Tibial artery (tissue), 4 donors: ENCODE data around the gene TBX4.

Experiments
- DNase-seq, 2 donors: peaks; one replicate each; pipeline ENCODE4 v3.0.0-alpha.2; 2019
- H3K27ac ChIP-seq, 2 donors: fragments of 200-600 bp; sonication (generic) in 1 of 2; 1 replicate in 1 of 2; 2 replicates in 1 of 2; pipeline ENCODE4 v1.5.1; 2018 to 2019; ENCODE audit warnings: mild to moderate bottlenecking in 1 of 2
- H3K27me3 ChIP-seq, 2 donors: fragments of 200-600 bp; sonication (generic) in 1 of 2; one replicate each; pipeline versions ENCODE4 v1.5.1 to v1.6.0; 2016 to 2019
- H3K36me3 ChIP-seq, 3 donors: fragments of 200-600 bp; sonication (generic) in 2 of 3; one replicate each; pipeline ENCODE4 v1.5.1; 2016 to 2019; ENCODE audit warnings: mild to moderate bottlenecking in 2 of 3
- H3K4me1 ChIP-seq, 4 donors: fragments of 200-600 bp; sonication (generic) in 2 of 4; 1 replicate in 3 of 4; 2 replicates in 1 of 4; pipeline ENCODE4 v1.5.1; 2016 to 2019
- H3K4me3 ChIP-seq, 2 donors: fragments of 200-600 bp; sonication (generic) in 1 of 2; 1 replicate in 1 of 2; 2 replicates in 1 of 2; pipeline ENCODE4 v1.5.1; 2018 to 2019; ENCODE audit warnings: mild to moderate bottlenecking in 2 of 2
- H3K9me3 ChIP-seq, 3 donors: fragments of 200-600 bp; sonication (generic) in 1 of 3; one replicate each; pipeline ENCODE4 v1.5.1; 2016 to 2019
- CTCF ChIP-seq, 2 experiments: fragments of 200-600 bp in 1 of 2; fragments of 450-650 bp in 1 of 2; IDR thresholded peaks; one replicate each; pipeline ENCODE4 v1.5.1; 2017 to 2019; ENCODE audit warnings: antibody characterized with exemption in 2 of 2, mild to moderate bottlenecking in 1 of 2, moderate library complexity in 1 of 2
- intact Hi-C: fragments of 100-400 bp; cut with DNase I; formaldehyde crosslinking; loops from one replicate; pipeline ENCODE4 v1.15.0; 2023; ENCODE audit warnings: low total_unique reads

Gene TBX4

DNA sequence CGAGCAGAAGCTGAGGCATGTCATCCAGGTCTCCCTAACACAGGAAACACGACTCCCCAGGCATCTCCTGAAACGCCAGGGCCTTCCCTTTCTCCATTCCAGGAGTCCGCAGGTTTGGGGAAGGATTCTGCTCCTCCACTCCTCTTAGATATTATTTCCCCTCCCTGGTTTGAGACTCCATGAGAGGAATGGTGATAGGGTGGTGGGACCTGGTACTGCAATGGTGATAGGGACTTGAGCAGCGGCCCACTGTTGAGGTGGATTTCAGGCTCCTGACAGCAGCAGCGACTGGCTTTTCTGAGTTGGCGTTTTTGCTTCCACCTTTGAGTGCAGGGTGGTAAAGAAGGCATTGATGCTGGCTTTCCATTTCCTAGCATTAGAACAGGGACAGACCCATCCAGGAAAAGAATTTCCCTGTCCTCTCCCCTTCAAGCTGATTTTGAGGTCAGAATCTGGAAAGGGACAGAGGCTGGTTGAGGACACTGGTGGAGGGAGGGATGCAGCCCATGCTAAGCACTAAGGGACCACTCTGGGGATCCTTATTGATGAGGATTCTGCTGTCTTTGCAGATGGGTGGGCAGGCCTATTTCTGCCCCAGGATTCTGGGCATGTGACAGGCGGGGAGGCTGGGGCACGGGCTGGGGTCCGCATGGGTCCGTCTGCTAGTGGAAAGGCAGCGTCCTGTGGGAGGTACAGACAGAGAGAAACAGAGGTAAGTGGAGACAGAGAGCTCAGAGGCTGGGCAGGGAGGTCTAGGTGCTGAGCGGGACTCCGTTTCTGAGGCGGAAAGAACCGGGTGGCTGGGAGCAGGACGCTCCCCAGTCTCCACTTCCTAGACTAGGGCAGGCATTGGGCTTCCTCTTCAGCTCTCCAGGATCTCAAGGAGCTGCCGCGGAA lies 1.3 kb upstream of the TBX4 start:
- DNase-seq = no peak
- intact Hi-C loops = no loop called here
- no peaks in the 10 kb centered on the region for H3K36me3 ChIP-seq
- peak overlapping the region in 1 of 2 donors; percentile 57 for H3K27ac ChIP-seq
- no peaks in the 10 kb centered on the region for H3K9me3 ChIP-seq
- H3K4me3 ChIP-seq = peak overlapping the region in 1 of 2 donors; percentile 41
- H3K4me1 ChIP-seq = peaks cover 0 to 22% (median 16%) of the 10 kb centered on the region in 4 donors
- TF ChIP-seq CTCF (IDR thresholded peaks at IDR 0.05) = no peak
- peaks cover 0 to 52% of the 10 kb centered on the region in 2 donors for H3K27me3 ChIP-seq

- Histone ChIP-seq H3K9me3 (no peaks in the 10 kb centered on the region), H3K4me1 (peaks cover 0 to 22% (median 16%) of the 10 kb centered on the region in 4 donors), H3K4me3 (peak overlapping the region; percentile 38 to 41), H3K36me3 (no peaks in the 10 kb centered on the region), H3K27me3 (peaks cover 0 to 60% of the 10 kb centered on the region in 2 donors), H3K27ac (peak overlapping the region in 1 of 2 donors; percentile 57)
- intact Hi-C loops = no loop called here
- TF ChIP-seq CTCF (IDR thresholded peaks at IDR 0.05) = no peak
- no peak for DNase-seq
Observed at GRCh38 chr17:61451538-61452300, 503 bp upstream of the TBX4 start.

DNA sequence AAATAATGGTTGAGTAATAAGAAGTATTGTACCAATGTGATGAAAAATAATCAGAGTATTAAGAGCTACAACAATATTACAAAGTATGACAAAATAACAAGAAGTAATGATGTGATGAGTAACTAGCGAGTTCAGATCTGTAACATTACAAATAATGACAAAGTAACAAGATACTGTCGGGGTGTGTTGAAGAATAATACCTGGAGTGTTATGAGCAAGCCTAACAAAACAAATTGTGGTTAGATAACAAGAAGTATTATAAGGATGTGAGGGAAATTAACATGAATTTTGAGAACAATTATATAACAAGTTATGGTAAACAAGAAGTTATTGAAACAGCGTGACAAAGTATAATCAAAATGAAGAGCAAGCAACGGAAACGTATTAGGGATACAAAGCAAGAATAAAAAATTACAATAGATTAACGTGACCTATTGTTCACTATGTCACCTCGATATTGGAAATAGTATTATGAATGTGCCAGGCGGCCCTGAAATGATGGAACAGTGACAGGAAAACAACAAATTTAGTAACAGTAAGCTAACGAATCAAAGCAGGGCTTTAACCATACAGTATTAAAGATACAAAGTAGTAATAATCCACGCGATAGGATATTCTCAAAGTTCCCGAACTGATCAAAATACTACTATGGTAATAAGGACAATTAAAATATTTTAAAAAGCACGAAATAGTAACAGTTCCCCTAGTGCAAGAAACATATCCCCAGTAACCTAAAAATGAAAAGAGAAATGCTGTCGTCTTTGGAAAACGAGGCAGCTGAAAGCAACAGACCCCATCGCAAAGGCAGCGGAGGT lies 1.6 kb downstream of the TBX4 start:
- DNase-seq = no peak
- H3K4me1 ChIP-seq = peaks cover 0 to 31% (median 16%) of the 10 kb centered on the region in 4 donors
- H3K27ac ChIP-seq = no peak overlapping the region
- no peak for TF ChIP-seq CTCF (IDR thresholded peaks at IDR 0.05)
- intact Hi-C loops = no loop called here
- peaks cover 0 to 71% of the 10 kb centered on the region in 2 donors for H3K27me3 ChIP-seq
- no peaks in the 10 kb centered on the region for H3K9me3 ChIP-seq
- peak overlapping the region in 1 of 2 donors; percentile 20 for H3K4me3 ChIP-seq
- H3K36me3 ChIP-seq = no peaks in the 10 kb centered on the region

GRCh38 chr17:61454381-61455323 lies 2.4 kb downstream of the TBX4 start:
- peaks cover 0 to 68% of the 10 kb centered on the region in 2 donors for H3K27me3 ChIP-seq

More at GRCh38 chr17:61454381-61455323, 2.4 kb downstream of the TBX4 start:
- no peak for TF ChIP-seq CTCF (IDR thresholded peaks at IDR 0.05)
- no peak for DNase-seq
- H3K27ac ChIP-seq = no peak overlapping the region
- H3K4me1 ChIP-seq = peaks cover 0 to 31% (median 16%) of the 10 kb centered on the region in 4 donors
- no peaks in the 10 kb centered on the region for H3K9me3 ChIP-seq
- no peaks in the 10 kb centered on the region for H3K36me3 ChIP-seq
- H3K4me3 ChIP-seq = peak overlapping the region in 1 of 2 donors; percentile 20
- intact Hi-C loops = no loop called here
